Activated CD8-positive, alpha-beta memory T cell treated with anti-CD3 and anti-CD28 coated beads for 1 hour (primary cell): ENCODE data around the gene CEP44.
"Not testable (repeated sequence)": the region's sequence is repeated elsewhere in the genome, so short reads cannot be mapped to it uniquely, and the experiment has no call there.

Source experiments
- DNase-seq, 2 donors: peaks; one replicate each; pipeline ENCODE4 v3.0.0-alpha.2; 2020; ENCODE audit warnings: low read depth in 1 of 2; ENCODE audit errors: extremely low read depth in 1 of 2

The CEP44 gene

GRCh38 chr4:174318829-174319764 is 35.4 kb downstream of the CEP44 start:
- no peak for DNase-seq

GRCh38 chr4:174320494-174321199 is 36.9 kb downstream of the CEP44 start:
- DNase-seq = no peak

GRCh38 chr4:174324236-174324635 is 40.5 kb downstream of the CEP44 start:
- DNase-seq = no peak

- DNase-seq = no peak
Observed at GRCh38 chr4:174324725-174325124, 41.0 kb downstream of the CEP44 start.

GRCh38 chr4:174332741-174333493 is 49.2 kb downstream of the CEP44 start:
- no peak for DNase-seq

GRCh38 chr4:174334628-174335027 is 50.9 kb downstream of the CEP44 start:
- DNase-seq = no peak

- no peak for DNase-seq
Observed at GRCh38 chr4:174340714-174341113, 57.0 kb downstream of the CEP44 start.

- no peak for DNase-seq
Observed at GRCh38 chr4:174349156-174349555, 65.4 kb downstream of the CEP44 start.

GRCh38 chr4:174352061-174352819 is 68.5 kb downstream of the CEP44 start:
- no peak for DNase-seq

- no peak for DNase-seq
Observed at GRCh38 chr4:174357321-174357720, 73.6 kb downstream of the CEP44 start.

- no peak for DNase-seq
Observed at GRCh38 chr4:174358410-174358809, 74.7 kb downstream of the CEP44 start.

GRCh38 chr4:174358829-174359228 is 75.1 kb downstream of the CEP44 start:
- no peak for DNase-seq

GRCh38 chr4:174362340-174362739 is 78.6 kb downstream of the CEP44 start:
- no peak for DNase-seq

GRCh38 chr4:174363782-174364181 is 80.1 kb downstream of the CEP44 start:
- not testable (repeated sequence) for DNase-seq

- no peak for DNase-seq
Observed at GRCh38 chr4:174365018-174365587, 81.4 kb downstream of the CEP44 start.

- no peak for DNase-seq
Observed at GRCh38 chr4:174369985-174370384, 86.3 kb downstream of the CEP44 start.

GRCh38 chr4:174373821-174374220 is 90.1 kb downstream of the CEP44 start:
- DNase-seq = no peak

GRCh38 chr4:174375422-174375821 is 91.7 kb downstream of the CEP44 start:
- no peak for DNase-seq

GRCh38 chr4:174377613-174378012 is 93.9 kb downstream of the CEP44 start:
- DNase-seq = no peak

GRCh38 chr4:174378951-174379350 is 95.2 kb downstream of the CEP44 start:
- DNase-seq = no peak
